HEK293 (cell line): ENCODE measurements around the gene NCEH1.

Experiments
- BCL11B ChIP-seq: fragments of 450-650 bp; formaldehyde crosslinking; IDR thresholded peaks from 2 replicates; pipeline ENCODE4 v1.5.1; 2016; ENCODE audit warnings: low read depth, missing biosample characterization, missing genetic modification characterization
- EGR2 ChIP-seq: fragments of 450-650 bp; formaldehyde crosslinking; IDR thresholded peaks from 2 replicates; pipeline ENCODE4 v1.5.1; 2016; ENCODE audit warnings: low read depth, missing biosample characterization, missing genetic modification characterization
- GFI1B ChIP-seq: fragments of 450-650 bp; formaldehyde crosslinking; IDR thresholded peaks from 2 replicates; pipeline ENCODE4 v1.5.1; 2016; ENCODE audit warnings: missing biosample characterization, missing genetic modification characterization
- KLF1 ChIP-seq: fragments of 450-650 bp; formaldehyde crosslinking; IDR thresholded peaks from 2 replicates; pipeline ENCODE4 v1.5.1; 2016; ENCODE audit warnings: missing biosample characterization, missing genetic modification characterization
- MYNN ChIP-seq: fragments of 450-650 bp; formaldehyde crosslinking; IDR thresholded peaks from 2 replicates; pipeline ENCODE4 v1.5.1; 2016; ENCODE audit warnings: missing biosample characterization, missing genetic modification characterization, borderline replicate concordance
- OSR2 ChIP-seq: fragments of 450-650 bp; formaldehyde crosslinking; IDR thresholded peaks from 2 replicates; pipeline ENCODE4 v1.5.1; 2016; ENCODE audit warnings: missing biosample characterization, missing genetic modification characterization
- OVOL3 ChIP-seq: fragments of 450-650 bp; formaldehyde crosslinking; IDR thresholded peaks from 2 replicates; pipeline ENCODE4 v1.5.1; 2016; ENCODE audit warnings: missing biosample characterization, missing genetic modification characterization
- PRDM1 ChIP-seq: fragments of 450-650 bp; formaldehyde crosslinking; IDR thresholded peaks from 2 replicates; pipeline ENCODE4; 2016; ENCODE audit warnings: missing biosample characterization, missing genetic modification characterization
- SP2 ChIP-seq: fragments of 450-650 bp; formaldehyde crosslinking; IDR thresholded peaks from 2 replicates; pipeline ENCODE4 v1.5.1; 2016; ENCODE audit warnings: missing biosample characterization, missing genetic modification characterization
- TRIM28 ChIP-seq: IDR thresholded peaks from 2 replicates; pipeline ENCODE4 v1.6.1; 2011; ENCODE audit warnings: low read length, control low read depth, borderline replicate concordance
- ZBTB10 ChIP-seq: fragments of 450-650 bp; formaldehyde crosslinking; IDR thresholded peaks from 2 replicates; pipeline ENCODE4 v1.5.1; 2016; ENCODE audit warnings: missing biosample characterization, missing genetic modification characterization
- ZBTB20 ChIP-seq: fragments of 450-650 bp; formaldehyde crosslinking; IDR thresholded peaks from 2 replicates; pipeline ENCODE4 v1.5.1; 2016; ENCODE audit warnings: missing biosample characterization, missing genetic modification characterization
- ZFP37 ChIP-seq: fragments of 450-650 bp; formaldehyde crosslinking; IDR thresholded peaks from 2 replicates; pipeline ENCODE4 v1.5.1; 2016; ENCODE audit warnings: missing biosample characterization, missing genetic modification characterization
- ZNF10 ChIP-seq: fragments of 450-650 bp; formaldehyde crosslinking; IDR thresholded peaks from 2 replicates; pipeline ENCODE4 v1.5.1; 2017; ENCODE audit warnings: missing biosample characterization, missing genetic modification characterization
- ZNF184 ChIP-seq: fragments of 450-650 bp; IDR thresholded peaks from 2 replicates; pipeline ENCODE4 v1.5.1; 2018; ENCODE audit warnings: missing biosample characterization, mild to moderate bottlenecking, missing genetic modification characterization
- ZNF202 ChIP-seq: fragments of 450-650 bp; formaldehyde crosslinking; IDR thresholded peaks from 2 replicates; pipeline ENCODE4 v1.5.1; 2016; ENCODE audit warnings: missing biosample characterization, missing genetic modification characterization, borderline replicate concordance
- ZNF211 ChIP-seq: fragments of 450-650 bp; formaldehyde crosslinking; IDR thresholded peaks from 2 replicates; pipeline ENCODE4 v1.5.1; 2016; ENCODE audit warnings: low read depth, missing biosample characterization, missing genetic modification characterization
- ZNF239 ChIP-seq: fragments of 450-650 bp; formaldehyde crosslinking; IDR thresholded peaks from 2 replicates; pipeline ENCODE4 v1.5.1; 2016; ENCODE audit warnings: missing biosample characterization, missing genetic modification characterization
- ZNF280D ChIP-seq: fragments of 450-650 bp; formaldehyde crosslinking; IDR thresholded peaks from 2 replicates; pipeline ENCODE4 v1.5.1; 2016; ENCODE audit warnings: missing biosample characterization, missing genetic modification characterization
- ZNF391 ChIP-seq: fragments of 450-650 bp; formaldehyde crosslinking; IDR thresholded peaks from 2 replicates; pipeline ENCODE4 v1.5.1; 2016; ENCODE audit warnings: low read depth, missing biosample characterization, missing genetic modification characterization, borderline replicate concordance
- ZNF426 ChIP-seq: fragments of 450-650 bp; formaldehyde crosslinking; IDR thresholded peaks from 2 replicates; pipeline ENCODE4 v1.5.1; 2017; ENCODE audit warnings: missing biosample characterization, missing genetic modification characterization, mild to moderate bottlenecking, inconsistent platforms, moderate library complexity
- ZNF510 ChIP-seq: fragments of 450-650 bp; formaldehyde crosslinking; IDR thresholded peaks from 2 replicates; pipeline ENCODE4 v1.5.1; 2018; ENCODE audit warnings: mild to moderate bottlenecking, missing genetic modification characterization, missing biosample characterization; ENCODE audit not compliant: insufficient replicate concordance
- ZNF776 ChIP-seq: fragments of 450-650 bp; formaldehyde crosslinking; IDR thresholded peaks from 2 replicates; pipeline ENCODE4 v1.5.0; 2017; ENCODE audit warnings: missing biosample characterization, missing genetic modification characterization, borderline replicate concordance
- ZSCAN18 ChIP-seq: fragments of 450-650 bp; formaldehyde crosslinking; IDR thresholded peaks from 2 replicates; pipeline ENCODE4 v1.5.1; 2016; ENCODE audit warnings: missing biosample characterization, missing genetic modification characterization
- TF ChIP-seq, protein P1 (sequence below): fragments of 450-650 bp; formaldehyde crosslinking; IDR thresholded peaks from 2 replicates; pipeline ENCODE4 v1.5.1; 2016; ENCODE audit warnings: missing biosample characterization, missing genetic modification characterization
- TF ChIP-seq, protein P2 (sequence below): fragments of 450-650 bp; formaldehyde crosslinking; IDR thresholded peaks from 2 replicates; pipeline ENCODE4 v1.5.1; 2017; ENCODE audit warnings: missing biosample characterization, missing genetic modification characterization
- TF ChIP-seq, protein P3 (sequence below): IDR thresholded peaks from 2 replicates; pipeline ENCODE4 v1.6.1; 2011; ENCODE audit warnings: mild to moderate bottlenecking, low read depth, low read length, borderline replicate concordance

The NCEH1 gene

DNA sequence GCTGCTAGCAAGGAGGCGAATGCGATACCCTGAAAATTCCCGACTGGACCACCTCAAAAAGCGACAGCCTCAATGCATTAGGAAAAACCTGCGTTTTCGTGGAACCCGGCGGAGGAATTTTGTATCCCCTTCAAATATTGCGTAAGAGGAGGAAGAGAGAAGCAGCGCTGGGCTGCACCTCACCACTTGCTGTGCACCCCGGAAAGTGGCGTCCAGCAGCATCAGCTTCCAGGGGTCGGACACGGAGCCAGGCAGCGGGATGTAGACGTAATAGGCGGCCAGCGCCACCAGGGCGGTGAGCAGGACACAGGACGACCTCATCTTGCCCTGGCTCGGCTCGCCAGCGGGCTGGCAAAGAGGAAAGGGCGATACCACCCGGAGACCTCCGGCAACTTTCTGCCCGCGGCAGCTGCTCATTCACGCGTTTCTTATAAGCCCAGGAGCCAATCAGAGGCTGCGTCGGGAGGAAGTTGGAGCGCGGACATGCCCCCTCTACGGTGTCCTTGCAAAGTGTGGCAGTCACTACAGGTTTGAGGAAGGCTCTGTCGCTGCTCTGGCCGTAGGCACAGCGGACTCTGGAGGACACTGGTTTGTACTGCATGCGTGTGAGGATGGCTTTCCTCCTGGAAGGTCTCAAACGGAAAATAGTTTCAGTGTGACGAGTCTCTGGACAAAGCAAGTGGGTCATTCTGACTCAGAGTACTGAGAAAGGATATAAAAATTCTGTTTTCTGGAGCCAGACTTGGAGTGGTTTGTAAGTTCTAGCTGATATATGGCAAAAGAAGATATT lies at the start of gene NCEH1 (continued):
- TF ChIP-seq ZBTB10 (tag by site-specific recombination) (0 out of 2 replicates have a peak, but pooled peaks have one; percentile 52), ZNF391 (tag by site-specific recombination) (no peak), ZNF202 (tag by site-specific recombination) (no peak), ZNF184 (no peak), MYNN (tag by site-specific recombination) (no peak), ZNF280D (no peak), ZSCAN18 (no peak), ZNF211 (tag by site-specific recombination) (no peak), ZNF10 (tag by site-specific recombination) (peak; percentile 76), TRIM28 (peak; percentile 57; the same call in 1 of the 2 replicates), BCL11B (tag by site-specific recombination) (no peak), EGR2 (tag by site-specific recombination) (no peak), KLF1 (no peak), ZNF510 (no peak), ZFP37 (tag by site-specific recombination) (peak; percentile 52; the same call in 1 of the 2 replicates), PRDM1 (tag by site-specific recombination) (peak; percentile 82), OSR2 (tag by site-specific recombination) (no peak), ZBTB20 (peak; percentile 30; the same call in 1 of the 2 replicates), ZNF426 (no peak), OVOL3 (no peak), ZNF776 (tag by site-specific recombination) (no peak), SP2 (tag by site-specific recombination) (peak; percentile 79), GFI1B (no peak), ZNF239 (tag by site-specific recombination) (no peak)
- TF ChIP-seq, protein P1, sequence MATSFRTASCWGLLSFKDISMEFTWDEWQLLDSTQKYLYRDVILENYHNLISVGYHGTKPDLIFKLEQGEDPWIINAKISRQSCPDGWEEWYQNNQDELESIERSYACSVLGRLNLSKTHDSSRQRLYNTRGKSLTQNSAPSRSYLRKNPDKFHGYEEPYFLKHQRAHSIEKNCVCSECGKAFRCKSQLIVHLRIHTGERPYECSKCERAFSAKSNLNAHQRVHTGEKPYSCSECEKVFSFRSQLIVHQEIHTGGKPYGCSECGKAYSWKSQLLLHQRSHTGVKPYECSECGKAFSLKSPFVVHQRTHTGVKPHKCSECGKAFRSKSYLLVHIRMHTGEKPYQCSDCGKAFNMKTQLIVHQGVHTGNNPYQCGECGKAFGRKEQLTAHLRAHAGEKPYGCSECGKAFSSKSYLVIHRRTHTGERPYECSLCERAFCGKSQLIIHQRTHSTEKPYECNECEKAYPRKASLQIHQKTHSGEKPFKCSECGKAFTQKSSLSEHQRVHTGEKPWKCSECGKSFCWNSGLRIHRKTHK (tag by site-specific recombination) = no peak
- TF ChIP-seq, protein P2, sequence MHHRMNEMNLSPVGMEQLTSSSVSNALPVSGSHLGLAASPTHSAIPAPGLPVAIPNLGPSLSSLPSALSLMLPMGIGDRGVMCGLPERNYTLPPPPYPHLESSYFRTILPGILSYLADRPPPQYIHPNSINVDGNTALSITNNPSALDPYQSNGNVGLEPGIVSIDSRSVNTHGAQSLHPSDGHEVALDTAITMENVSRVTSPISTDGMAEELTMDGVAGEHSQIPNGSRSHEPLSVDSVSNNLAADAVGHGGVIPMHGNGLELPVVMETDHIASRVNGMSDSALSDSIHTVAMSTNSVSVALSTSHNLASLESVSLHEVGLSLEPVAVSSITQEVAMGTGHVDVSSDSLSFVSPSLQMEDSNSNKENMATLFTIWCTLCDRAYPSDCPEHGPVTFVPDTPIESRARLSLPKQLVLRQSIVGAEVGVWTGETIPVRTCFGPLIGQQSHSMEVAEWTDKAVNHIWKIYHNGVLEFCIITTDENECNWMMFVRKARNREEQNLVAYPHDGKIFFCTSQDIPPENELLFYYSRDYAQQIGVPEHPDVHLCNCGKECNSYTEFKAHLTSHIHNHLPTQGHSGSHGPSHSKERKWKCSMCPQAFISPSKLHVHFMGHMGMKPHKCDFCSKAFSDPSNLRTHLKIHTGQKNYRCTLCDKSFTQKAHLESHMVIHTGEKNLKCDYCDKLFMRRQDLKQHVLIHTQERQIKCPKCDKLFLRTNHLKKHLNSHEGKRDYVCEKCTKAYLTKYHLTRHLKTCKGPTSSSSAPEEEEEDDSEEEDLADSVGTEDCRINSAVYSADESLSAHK (tag by site-specific recombination) = 0 out of 2 replicates have a peak, but pooled peaks have one; percentile 26
- TF ChIP-seq, protein P3, sequence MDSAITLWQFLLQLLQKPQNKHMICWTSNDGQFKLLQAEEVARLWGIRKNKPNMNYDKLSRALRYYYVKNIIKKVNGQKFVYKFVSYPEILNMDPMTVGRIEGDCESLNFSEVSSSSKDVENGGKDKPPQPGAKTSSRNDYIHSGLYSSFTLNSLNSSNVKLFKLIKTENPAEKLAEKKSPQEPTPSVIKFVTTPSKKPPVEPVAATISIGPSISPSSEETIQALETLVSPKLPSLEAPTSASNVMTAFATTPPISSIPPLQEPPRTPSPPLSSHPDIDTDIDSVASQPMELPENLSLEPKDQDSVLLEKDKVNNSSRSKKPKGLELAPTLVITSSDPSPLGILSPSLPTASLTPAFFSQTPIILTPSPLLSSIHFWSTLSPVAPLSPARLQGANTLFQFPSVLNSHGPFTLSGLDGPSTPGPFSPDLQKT = no peak
